ENCODE results near the gene LRRC19. TPM values are rescaled to one million over a fixed set of nuclear protein-coding genes. Genes with fewer than 3 reads are reported as not detected.

The LRRC19 gene
- total RNA-seq, 1 experiment from 2014 or later = not detected

GRCh38 chr9:26954050-26954508, 51.4 kb downstream of the LRRC19 start:
- no peak for DNase-seq
- H3F3A ChIP-seq (ENCODE audit: low read length, unreplicated experiment) = no peaks in the 10 kb centered on the region
- ChIA-PET CTCF (no interaction called here), POLR2A (ENCODE audit: unreplicated experiment) (no interaction called here)
- no peak overlapping the region for H3K27ac ChIP-seq (ENCODE audit: low read length)
- H3K79me2 ChIP-seq (ENCODE audit: low read length) = 0 out of 2 replicates have a peak, but pooled peaks cover 12% of the 10 kb centered on the region
- TF ChIP-seq EZH2 (IDR thresholded peaks at IDR 0.05; ENCODE audit: low read length, unreplicated experiment) (no peak), EZH2phosphoT487 (IDR thresholded peaks at IDR 0.05; ENCODE audit: borderline replicate concordance, low read length) (no peak), CTCF (conservative IDR thresholded peaks at IDR 0.05; ENCODE audit: low read depth, low read length) (no peak)
- no peak overlapping the region for H3K9ac ChIP-seq (ENCODE audit: low read length)
- H3K9me2 ChIP-seq (replicated peaks; ENCODE audit: low read length) = no peaks in the 10 kb centered on the region
- no peak overlapping the region for H3K4me2 ChIP-seq (ENCODE audit: low read length)
- BruUV-seq (replicated peaks) = no TSS peak
- no peaks in the 10 kb centered on the region for H3K27me3 ChIP-seq (ENCODE audit: low read length)
- H3K9me3 ChIP-seq (ENCODE audit: low read length) = no peaks in the 10 kb centered on the region
- H2AFZ ChIP-seq (ENCODE audit: low read length) = no peak overlapping the region
- H3K4me3 ChIP-seq (ENCODE audit: low read length) = no peak overlapping the region
- H3K4me1 ChIP-seq (ENCODE audit: insufficient read depth, low read length) = peaks cover 14% of the 10 kb centered on the region
- no peaks in the 10 kb centered on the region for H4K20me1 ChIP-seq (ENCODE audit: low read length)
- intact Hi-C loops (cut with micrococcal nuclease) = no loop called here
- ATAC-seq = no peak
- no peaks in the 10 kb centered on the region for H3K36me3 ChIP-seq (ENCODE audit: low read depth, low read length)

- POLR2A ChIA-PET (ENCODE audit: unreplicated experiment) = no interaction called here
- Histone ChIP-seq H3K79me2 (ENCODE audit: low read length) (peaks cover 7% of the 10 kb centered on the region), H4K20me1 (ENCODE audit: low read length) (no peaks in the 10 kb centered on the region), H3K27me3 (ENCODE audit: low read length) (no peaks in the 10 kb centered on the region), H2AFZ (ENCODE audit: low read length) (no peak overlapping the region), H3K9ac (ENCODE audit: low read length) (no peak overlapping the region), H3K4me2 (ENCODE audit: low read length) (no peak overlapping the region), H3K9me2 (replicated peaks; ENCODE audit: low read length) (no peaks in the 10 kb centered on the region), H3K36me3 (ENCODE audit: low read depth, low read length) (no peaks in the 10 kb centered on the region), H3K27ac (ENCODE audit: low read length) (no peak overlapping the region), H3F3A (ENCODE audit: low read length, unreplicated experiment) (no peaks in the 10 kb centered on the region), H3K4me1 (ENCODE audit: insufficient read depth, low read length) (peaks cover 11% of the 10 kb centered on the region), H3K4me3 (ENCODE audit: low read length) (no peak overlapping the region), H3K9me3 (ENCODE audit: low read length) (no peaks in the 10 kb centered on the region)
- no peak for TF ChIP-seq CTCF (conservative IDR thresholded peaks at IDR 0.05; ENCODE audit: low read depth, low read length)
- no peak for TF ChIP-seq EZH2 (IDR thresholded peaks at IDR 0.05; ENCODE audit: low read length, unreplicated experiment)
- TF ChIP-seq EZH2phosphoT487 (IDR thresholded peaks at IDR 0.05; ENCODE audit: borderline replicate concordance, low read length) = no peak
- ATAC-seq (no peak), DNase-seq (no peak)
- CTCF ChIA-PET = no interaction called here
- intact Hi-C loops (cut with micrococcal nuclease) = no loop called here
- no TSS peak for BruUV-seq (replicated peaks)
These were observed 53.7 kb downstream of the LRRC19 start for GRCh38 chr9:26951794-26952193.

DNA sequence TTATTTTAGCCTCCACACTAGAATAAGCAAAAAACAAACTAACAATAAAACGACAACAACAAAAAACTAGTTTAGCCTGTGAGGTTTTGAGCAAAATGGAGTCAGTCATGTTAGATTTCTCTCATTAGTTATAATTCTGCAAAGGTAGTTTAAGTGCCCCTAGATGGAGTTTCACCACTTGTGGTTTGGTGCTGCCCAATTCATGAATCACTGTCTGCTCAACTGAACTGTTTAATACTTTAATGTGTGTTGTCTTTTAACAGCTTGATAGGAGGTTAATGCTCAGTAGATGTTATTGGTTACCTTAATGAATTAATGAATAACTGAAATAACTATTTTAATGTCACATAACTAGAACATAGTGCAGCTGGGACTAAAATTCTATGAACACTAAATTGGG, 55.0 kb downstream of the LRRC19 start:
- intact Hi-C loops (cut with micrococcal nuclease) = no loop called here
- Histone ChIP-seq H3F3A (ENCODE audit: low read length, unreplicated experiment) (no peaks in the 10 kb centered on the region), H3K4me2 (ENCODE audit: low read length) (no peak overlapping the region), H3K79me2 (ENCODE audit: low read length) (peaks cover 15% of the 10 kb centered on the region), H3K4me3 (ENCODE audit: low read length) (no peak overlapping the region), H3K36me3 (ENCODE audit: low read depth, low read length) (no peaks in the 10 kb centered on the region), H3K27me3 (ENCODE audit: low read length) (no peaks in the 10 kb centered on the region), H3K9me2 (replicated peaks; ENCODE audit: low read length) (no peaks in the 10 kb centered on the region), H3K9ac (ENCODE audit: low read length) (no peak overlapping the region), H3K4me1 (ENCODE audit: insufficient read depth, low read length) (peaks cover 9% of the 10 kb centered on the region; the same call in 1 of the 2 replicates), H4K20me1 (ENCODE audit: low read length) (peaks cover 7% of the 10 kb centered on the region; the same call in 1 of the 2 replicates), H2AFZ (ENCODE audit: low read length) (no peak overlapping the region), H3K9me3 (ENCODE audit: low read length) (no peaks in the 10 kb centered on the region), H3K27ac (ENCODE audit: low read length) (no peak overlapping the region)
- no TSS peak for BruUV-seq (replicated peaks)
- DNase-seq (no peak), ATAC-seq (no peak)
- TF ChIP-seq CTCF (conservative IDR thresholded peaks at IDR 0.05; ENCODE audit: low read depth, low read length) (no peak), EZH2 (IDR thresholded peaks at IDR 0.05; ENCODE audit: low read length, unreplicated experiment) (no peak), EZH2phosphoT487 (IDR thresholded peaks at IDR 0.05; ENCODE audit: borderline replicate concordance, low read length) (no peak)
- ChIA-PET CTCF (no interaction called here), POLR2A (ENCODE audit: unreplicated experiment) (no interaction called here)
